GM19324 (cell line): Measurements from ENCODE around the gene KCNK15.
"Not testable (repeated sequence)": the region's sequence is repeated elsewhere in the genome, so short reads cannot be mapped to it uniquely, and the experiment has no call there.

Experiments
- ATAC-seq: cut with Tn5 transposase; IDR thresholded peaks from one replicate; pipeline ENCODE4 v1.9.1; 2021; ENCODE audit warnings: mild to moderate bottlenecking, moderate library complexity; ENCODE audit not compliant: unreplicated experiment, low FRiP score

Gene KCNK15

GRCh38 chr20:44754554-44754953, 8.9 kb downstream of the KCNK15 start:
- ATAC-seq = no peak

DNA sequence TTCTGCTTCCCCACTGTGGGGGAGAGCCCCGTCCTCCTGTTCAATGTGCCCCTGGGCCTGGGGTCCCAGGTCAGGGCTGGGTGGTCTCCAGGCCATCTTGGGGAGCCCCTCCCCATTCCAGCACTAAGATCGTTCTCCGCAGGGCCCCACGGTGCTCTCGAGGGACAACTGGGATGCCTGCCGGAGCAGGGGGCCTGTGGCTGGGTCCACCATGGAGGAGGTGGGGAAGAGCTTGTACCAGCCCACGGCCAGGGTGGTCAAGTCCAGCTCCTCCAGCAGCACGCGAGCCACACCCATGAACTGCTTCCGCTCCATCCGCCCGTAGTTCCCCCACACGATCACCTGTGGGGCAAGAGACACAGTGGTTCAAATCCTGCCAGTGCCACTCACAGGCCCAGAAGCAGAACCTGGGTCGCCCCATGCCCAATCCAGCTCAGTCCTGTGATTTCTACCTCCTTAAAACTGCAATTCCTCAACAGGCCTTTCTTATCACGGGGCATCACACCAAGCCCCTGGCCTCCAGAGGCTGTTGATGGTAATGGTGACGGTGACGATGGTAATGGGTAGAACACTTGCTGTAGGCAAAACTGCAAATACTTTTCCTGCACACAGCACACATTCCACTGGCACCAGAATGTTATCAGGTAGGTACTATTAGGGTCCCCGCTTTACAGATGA, 10.5 kb downstream of the KCNK15 start:
- ATAC-seq = no peak

GRCh38 chr20:44756956-44757355, 11.3 kb downstream of the KCNK15 start:
- ATAC-seq = no peak

- ATAC-seq = no peak
These were observed 12.8 kb downstream of the KCNK15 start for GRCh38 chr20:44758247-44759101.

DNA sequence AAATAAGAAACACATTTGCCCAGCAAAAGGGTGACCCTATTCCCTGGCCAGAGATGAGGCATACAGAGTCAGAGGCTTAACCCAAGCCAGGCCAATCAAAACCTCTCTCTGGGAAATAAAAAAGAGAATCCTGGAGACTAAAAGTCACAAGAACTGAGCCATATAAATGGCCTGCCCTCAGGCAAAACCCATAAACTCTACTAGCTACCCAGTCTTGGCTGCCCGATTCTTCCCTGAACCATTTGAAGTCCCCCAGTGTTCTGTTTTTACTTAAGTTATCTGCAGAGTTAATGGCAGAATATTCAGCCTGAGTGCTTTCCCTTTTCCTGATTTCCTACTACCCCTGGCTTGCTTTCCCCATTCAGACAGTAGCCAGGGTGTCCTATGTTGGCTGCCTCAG, 13.9 kb downstream of the KCNK15 start:
- no peak for ATAC-seq

GRCh38 chr20:44761423-44761822, 15.8 kb downstream of the KCNK15 start:
- no peak for ATAC-seq

DNA sequence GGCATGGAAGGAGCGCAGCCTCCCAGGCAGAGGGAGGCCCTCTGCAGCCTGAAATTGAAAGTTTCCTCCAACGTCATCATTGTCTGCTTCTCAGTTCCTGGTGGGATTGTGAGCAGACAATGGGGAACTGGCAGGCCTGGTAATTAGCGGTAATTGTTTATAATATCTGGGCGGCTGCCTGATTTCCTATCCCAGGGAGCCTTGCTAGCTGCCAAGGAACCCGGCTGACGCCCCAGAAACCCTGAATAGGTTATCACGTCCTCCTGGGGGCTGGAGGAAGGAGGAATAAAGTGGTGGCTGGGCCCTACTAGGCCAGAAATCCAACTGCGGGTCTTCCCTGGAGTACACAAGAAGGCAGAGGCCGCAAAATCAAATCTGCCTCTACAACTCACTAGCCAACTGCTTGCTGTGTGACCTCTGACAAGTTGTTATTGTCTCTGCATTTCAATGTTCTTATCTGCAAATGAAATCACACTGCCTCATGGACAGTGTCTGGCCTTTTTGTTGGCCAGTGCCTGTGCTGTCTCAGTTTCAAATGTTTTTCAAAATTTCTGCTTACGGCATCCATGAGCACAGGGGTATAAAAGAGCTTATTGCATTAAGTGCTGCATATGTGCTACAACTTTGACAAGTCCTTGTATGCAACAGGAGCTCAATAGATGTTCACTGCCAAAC, 16.9 kb downstream of the KCNK15 start:
- no peak for ATAC-seq

- not testable (repeated sequence) for ATAC-seq
These were observed 18.1 kb downstream of the KCNK15 start for GRCh38 chr20:44763798-44764197.

DNA sequence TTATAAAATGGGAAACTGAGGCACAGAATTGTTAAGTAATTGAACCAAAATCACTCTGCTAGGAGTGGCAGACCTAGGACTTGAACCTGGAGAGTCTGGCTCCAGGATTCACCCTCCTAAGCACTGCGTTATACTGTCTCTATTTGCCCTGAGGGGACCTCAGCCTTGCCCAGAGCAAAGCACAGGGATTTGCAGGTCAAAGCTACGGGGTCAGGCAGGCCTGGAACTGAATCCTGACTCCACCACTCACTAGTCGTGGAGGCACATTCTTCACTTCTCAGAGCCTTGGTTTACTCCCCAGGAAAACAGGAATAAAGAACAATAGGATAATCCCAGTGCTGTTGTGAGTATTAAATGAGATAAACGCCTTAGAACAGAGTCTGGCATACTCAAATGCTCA, 19.4 kb downstream of the KCNK15 start:
- ATAC-seq = no peak

GRCh38 chr20:44765701-44766347, 20.2 kb downstream of the KCNK15 start:
- ATAC-seq = no peak

DNA sequence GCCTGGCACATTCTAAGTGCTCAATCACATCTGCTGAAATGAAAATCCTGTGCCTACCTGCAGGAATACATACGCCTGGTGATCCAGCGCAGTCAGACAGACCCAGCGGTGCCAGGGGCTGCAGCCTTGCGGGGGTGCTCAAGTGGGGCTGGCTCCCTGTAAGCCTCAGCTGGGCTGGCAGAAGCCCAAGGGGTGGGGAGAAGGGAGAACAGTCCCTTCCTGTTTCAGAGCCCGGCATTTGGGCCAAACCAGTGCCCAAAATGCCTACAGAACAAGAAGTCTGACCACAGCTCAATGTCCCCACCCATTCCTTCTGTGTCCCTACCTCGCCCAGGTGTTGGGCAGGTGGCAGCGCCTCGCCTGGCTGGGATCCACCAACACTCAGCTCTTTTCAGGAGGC, 22.6 kb downstream of the KCNK15 start:
- ATAC-seq = no peak

DNA sequence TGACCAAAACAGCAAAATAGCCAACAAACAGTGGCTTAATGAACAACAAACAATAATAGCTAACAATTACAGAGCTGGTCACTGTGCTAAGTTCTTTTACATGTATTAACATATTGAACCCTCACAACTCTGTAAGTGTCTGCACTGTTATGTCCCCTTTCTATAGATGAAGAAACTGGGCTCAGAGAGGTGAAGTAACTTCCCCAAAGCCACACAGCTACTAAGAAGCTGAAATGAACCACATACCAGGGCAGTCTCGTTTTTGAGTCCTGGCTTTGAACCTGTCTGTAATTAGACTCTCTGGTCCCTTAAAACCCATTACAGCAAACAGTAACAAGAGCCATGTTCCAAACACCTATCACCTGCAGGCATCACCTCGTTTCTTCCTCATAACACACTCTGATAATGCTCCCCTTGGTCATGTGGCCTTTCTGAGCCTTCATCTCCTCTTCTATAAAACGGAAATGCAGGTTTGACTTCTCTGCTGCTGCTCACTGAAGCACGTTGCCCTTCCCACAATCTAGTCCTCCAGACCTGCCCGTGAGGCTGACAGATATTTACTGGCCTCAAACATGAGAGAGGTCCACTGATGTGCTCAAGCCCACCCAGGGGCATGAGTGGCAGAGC, 23.3 kb downstream of the KCNK15 start:
- ATAC-seq = no peak

DNA sequence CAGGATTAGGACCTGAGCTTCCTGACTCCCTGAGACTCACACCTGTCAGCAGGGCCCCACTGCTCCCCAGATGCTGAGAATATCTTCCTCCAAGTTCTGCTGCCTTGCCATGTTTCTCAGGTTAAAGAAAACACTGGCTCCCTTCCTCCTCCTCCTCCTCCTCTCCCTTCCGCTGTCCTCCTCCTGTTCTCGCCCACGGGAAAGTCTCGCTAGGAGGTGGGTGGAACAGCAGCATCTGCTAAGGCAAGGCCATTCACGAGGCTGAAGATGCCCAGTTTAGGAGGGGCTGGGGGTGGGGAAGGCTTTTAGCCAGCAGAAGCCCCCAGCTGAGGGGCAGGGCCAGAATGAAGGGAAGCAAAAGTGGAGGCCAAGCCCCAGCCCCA, 23.8 kb downstream of the KCNK15 start:
- ATAC-seq = no peak

- no peak for ATAC-seq
These were observed 25.0 kb downstream of the KCNK15 start for GRCh38 chr20:44770484-44771171.

DNA sequence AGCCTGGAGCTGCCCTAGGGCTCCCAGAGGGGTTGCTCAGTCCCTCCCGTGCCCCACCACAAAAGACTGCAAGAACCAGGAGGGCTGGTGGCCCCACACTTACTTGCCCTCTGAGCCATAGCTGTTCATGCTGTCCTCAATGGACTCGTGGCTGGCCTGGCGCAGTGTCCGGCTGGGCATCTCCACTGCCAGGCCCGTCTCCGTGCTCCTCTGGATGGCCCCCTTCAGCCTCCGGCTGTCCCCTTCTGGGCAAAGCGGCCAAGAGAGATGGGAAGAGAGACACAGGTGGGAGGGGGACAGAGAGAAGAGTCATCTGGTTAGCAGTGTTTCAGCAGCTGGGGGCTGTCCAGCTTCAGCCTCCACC, 25.5 kb downstream of the KCNK15 start:
- ATAC-seq = no peak

GRCh38 chr20:44772636-44773035, 27.0 kb downstream of the KCNK15 start:
- ATAC-seq = no peak

GRCh38 chr20:44773070-44773829, 27.6 kb downstream of the KCNK15 start:
- no peak for ATAC-seq

GRCh38 chr20:44776980-44777379, 31.3 kb downstream of the KCNK15 start:
- ATAC-seq = no peak

GRCh38 chr20:44780226-44780625, 34.6 kb downstream of the KCNK15 start:
- ATAC-seq = no peak
